CD4-positive, CD25-positive, alpha-beta regulatory T cell (primary cell): ENCODE results near the gene GPR15. TPM values are rescaled to one million over a fixed set of nuclear protein-coding genes. Genes with fewer than 3 reads are reported as not detected.
"Not testable (repeated sequence)": the region's sequence is repeated elsewhere in the genome, so short reads cannot be mapped to it uniquely, and the experiment has no call there.

Source experiments
- ATAC-seq, 2 donors: fragments of 150-1000 bp; cut with Tn5 transposase; one replicate each; pipeline ENCODE4 v1.10.0; 2021; ENCODE audit warnings: low read depth in 2 of 2, moderate number of reproducible peaks in 2 of 2, moderate library complexity in 1 of 2
- DNase-seq, 3 donors: peaks; one replicate each; pipeline versions ENCODE4 v3.0.0 to v3.0.0-alpha.2; 2012 to 2022; ENCODE audit warnings: mixed read lengths in 1 of 3
- H3K27ac ChIP-seq: one replicate; pipeline ENCODE4 v1.7.0; 2013; ENCODE audit warnings: mild to moderate bottlenecking, low read length; ENCODE audit not compliant: insufficient read depth, poor library complexity, severe bottlenecking
- H3K27me3 ChIP-seq: one replicate; pipeline ENCODE4 v1.7.0; 2013; ENCODE audit warnings: low read length; ENCODE audit not compliant: control insufficient read depth, insufficient read depth
- H3K36me3 ChIP-seq: one replicate; pipeline ENCODE4 v1.7.0; 2013; ENCODE audit warnings: mild to moderate bottlenecking, low read length, moderate library complexity; ENCODE audit not compliant: control insufficient read depth, insufficient read depth
- H3K4me1 ChIP-seq: 2 replicates; pipeline ENCODE4 v1.7.0; 2013; ENCODE audit warnings: mild to moderate bottlenecking, low read length; ENCODE audit not compliant: insufficient read depth, control insufficient read depth, poor library complexity, severe bottlenecking
- H3K4me3 ChIP-seq: one replicate; pipeline ENCODE4 v1.7.0; 2013; ENCODE audit warnings: low read depth, mild to moderate bottlenecking, low read length, moderate library complexity
- H3K9me3 ChIP-seq, 2 experiments: 1 replicate in 1 of 2; 2 replicates in 1 of 2; pipeline ENCODE4 v1.7.0; 2013; ENCODE audit warnings: low read length in 2 of 2, mild to moderate bottlenecking in 1 of 2, moderate library complexity in 1 of 2; ENCODE audit not compliant: control insufficient read depth in 2 of 2
- H3K27ac Mint-ChIP-seq, 3 donors: one replicate each; pipeline ENCODE4 v1.8.0; 2020 to 2022; ENCODE audit warnings: mild to moderate bottlenecking in 3 of 3, mixed read lengths in 3 of 3, moderate library complexity in 2 of 3
- H3K27me3 Mint-ChIP-seq: one replicate; pipeline ENCODE4 v1.8.0; 2022; ENCODE audit warnings: mild to moderate bottlenecking, mixed read lengths
- H3K36me3 Mint-ChIP-seq: one replicate; pipeline ENCODE4 v1.8.0; 2020; ENCODE audit warnings: mixed read lengths
- H3K4me1 Mint-ChIP-seq, 4 donors: one replicate each; pipeline ENCODE4 v1.8.0; 2020 to 2022; ENCODE audit warnings: mixed read lengths in 4 of 4, mild to moderate bottlenecking in 1 of 4
- H3K4me3 Mint-ChIP-seq, 4 donors: one replicate each; pipeline ENCODE4 v1.8.0; 2020 to 2022; ENCODE audit warnings: mild to moderate bottlenecking in 4 of 4, mixed read lengths in 4 of 4, moderate library complexity in 3 of 4
- H3K9me3 Mint-ChIP-seq, 7 donors: one replicate each; pipeline ENCODE4 v1.8.0; 2020 to 2022; ENCODE audit warnings: mixed read lengths in 7 of 7, mild to moderate bottlenecking in 3 of 7, moderate library complexity in 2 of 7
- polyA plus RNA-seq, 4 donors: library from polyadenylated mRNA; unstranded; fragments of 300-500 nt; fragmentation: Illumina TruSeq; gene quantifications; one replicate each; pipeline ENCODE4 v1.2.3, GENCODE V29; 2021
- total RNA-seq: library from RNA; stranded (reverse); gene quantifications from one replicate; pipeline ENCODE4 v1.2.3, GENCODE V29; 2022

The GPR15 gene
- total and polyA plus RNA-seq, 5 donors from 2014 or later = 5.7 to 72.4 (median 9.1) TPM

GRCh38 chr3:98553753-98554152 is 22.0 kb downstream of the GPR15 start:
- ATAC-seq (no peak), DNase-seq (peak in 1 of 3 donors; percentile 69)
- Mint-ChIP-seq H3K4me1 (peaks cover 40 to 48% (median 45%) of the 10 kb centered on the region in 4 donors), H3K9me3 (peaks cover 0 to 5% (median 0%) of the 10 kb centered on the region in 7 donors), H3K4me3 (peak overlapping the region in 1 of 4 donors; percentile 67), H3K27me3 (peaks cover 14% of the 10 kb centered on the region), H3K27ac (peak overlapping the region in 1 of 3 donors; percentile 20), H3K36me3 (peaks cover 6% of the 10 kb centered on the region)
- H3K27ac ChIP-seq = no peak overlapping the region
- no peaks in the 10 kb centered on the region for H3K36me3 ChIP-seq
- no peaks in the 10 kb centered on the region for H3K27me3 ChIP-seq
- H3K4me3 ChIP-seq = peak overlapping the region; percentile 65
- H3K4me1 ChIP-seq = peaks cover 28% of the 10 kb centered on the region
- no peaks in the 10 kb centered on the region for H3K9me3 ChIP-seq

- DNase-seq = no peak
- peaks cover 28% of the 10 kb centered on the region for H3K4me1 ChIP-seq
- H3K4me3 Mint-ChIP-seq = peak overlapping the region in 2 of 4 donors; percentile 38 to 67
- peak overlapping the region in 1 of 3 donors; percentile 79 for H3K27ac Mint-ChIP-seq
- H3K9me3 Mint-ChIP-seq = peaks cover 0 to 5% (median 0%) of the 10 kb centered on the region in 7 donors
- peaks cover 9% of the 10 kb centered on the region for H3K27me3 Mint-ChIP-seq
- no peaks in the 10 kb centered on the region for H3K36me3 ChIP-seq
- H3K9me3 ChIP-seq = no peaks in the 10 kb centered on the region
- no peak for ATAC-seq
- H3K4me1 Mint-ChIP-seq = peaks cover 45 to 53% (median 48%) of the 10 kb centered on the region in 4 donors
- peak overlapping the region; percentile 65 for H3K4me3 ChIP-seq
- H3K36me3 Mint-ChIP-seq = peaks cover 4% of the 10 kb centered on the region
- no peak overlapping the region for H3K27ac ChIP-seq
- H3K27me3 ChIP-seq = no peaks in the 10 kb centered on the region
Measured at GRCh38 chr3:98554580-98554979, 22.8 kb downstream of the GPR15 start.

DNA sequence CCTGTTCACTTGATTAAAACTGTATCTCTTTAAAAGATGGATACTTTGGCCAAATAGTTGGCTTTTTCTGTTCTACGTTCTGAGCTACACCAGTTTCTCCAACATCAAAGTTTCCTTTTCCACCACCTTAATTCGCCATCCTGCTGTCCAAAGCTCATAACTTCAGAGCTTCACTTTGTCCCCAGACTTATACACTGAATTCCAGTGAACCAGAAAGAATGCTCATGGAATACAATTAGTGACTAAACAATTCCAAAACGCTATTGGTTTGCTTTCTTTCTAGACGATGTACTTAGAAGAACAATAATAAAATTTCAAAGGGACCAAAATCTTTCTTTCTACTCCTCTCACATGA is 23.2 kb downstream of the GPR15 start:
- peak overlapping the region in 2 of 4 donors; percentile 12 to 67 for H3K4me3 Mint-ChIP-seq
- no peaks in the 10 kb centered on the region for H3K36me3 ChIP-seq
- peak overlapping the region; percentile 32 to 86 (median 79) for H3K27ac Mint-ChIP-seq
- H3K9me3 Mint-ChIP-seq = peaks cover 0 to 5% (median 0%) of the 10 kb centered on the region in 7 donors
- H3K4me1 Mint-ChIP-seq = peaks cover 45 to 50% (median 48%) of the 10 kb centered on the region in 4 donors
- H3K4me3 ChIP-seq = peak overlapping the region; percentile 65
- H3K4me1 ChIP-seq = peaks cover 28% of the 10 kb centered on the region
- H3K27ac ChIP-seq = peak overlapping the region; percentile 90
- H3K36me3 Mint-ChIP-seq = no peaks in the 10 kb centered on the region
- ATAC-seq (no peak), DNase-seq (no peak)
- H3K9me3 ChIP-seq = no peaks in the 10 kb centered on the region
- no peaks in the 10 kb centered on the region for H3K27me3 ChIP-seq
- H3K27me3 Mint-ChIP-seq = peaks cover 5% of the 10 kb centered on the region

DNA sequence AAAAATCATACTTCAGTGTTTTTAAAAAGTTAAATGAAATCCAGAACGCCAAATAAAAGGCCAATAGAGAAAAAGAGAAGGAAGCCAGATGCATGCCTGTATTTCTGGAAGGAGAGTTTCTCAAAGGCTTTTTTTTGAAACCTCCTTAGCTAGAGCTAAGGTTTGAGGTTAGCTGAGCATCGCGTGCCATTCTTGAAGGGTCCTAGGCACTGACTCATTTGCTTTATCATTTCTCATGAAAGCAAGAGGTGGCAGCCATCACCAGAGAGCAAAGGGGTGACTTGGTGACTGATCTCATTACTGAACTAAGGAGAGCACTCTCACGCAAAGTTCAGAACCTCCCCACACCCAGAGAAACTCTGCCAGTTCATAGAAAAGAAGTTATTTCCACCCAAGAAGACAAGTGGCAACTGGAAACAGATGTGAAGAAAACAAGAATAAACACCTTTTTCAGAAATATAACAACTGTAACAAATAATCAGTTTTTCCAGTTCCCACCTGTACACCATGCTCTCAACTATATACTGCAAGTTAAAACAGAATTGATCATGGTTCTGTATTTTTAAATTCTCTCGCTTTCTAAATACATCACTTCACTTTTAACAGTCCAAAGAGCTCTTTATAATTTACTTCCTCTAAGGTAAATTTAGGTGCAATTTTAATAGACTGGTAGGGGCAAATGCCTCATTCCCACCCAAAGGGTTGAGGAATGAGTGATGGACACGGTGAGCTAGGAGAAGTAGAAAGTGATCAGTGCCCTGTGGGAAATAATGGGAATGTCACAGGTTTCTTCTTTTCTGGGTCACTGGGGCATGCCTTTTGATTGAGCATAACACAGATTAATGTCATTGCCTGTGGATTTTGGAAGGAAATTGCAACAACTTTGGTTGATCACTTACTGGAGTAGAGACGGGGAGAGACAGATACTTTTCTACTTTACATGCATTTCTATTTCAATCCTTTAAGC is 24.7 kb downstream of the GPR15 start:
- Mint-ChIP-seq H3K36me3 (no peaks in the 10 kb centered on the region), H3K9me3 (peaks cover 0 to 4% (median 0%) of the 10 kb centered on the region in 7 donors), H3K27me3 (no peaks in the 10 kb centered on the region), H3K4me3 (peak overlapping the region; percentile 56 to 86 (median 72)), H3K4me1 (peaks cover 45 to 55% (median 52%) of the 10 kb centered on the region in 4 donors), H3K27ac (peak overlapping the region; percentile 86 to 96 (median 90))
- ATAC-seq = peak; percentile 95
- Histone ChIP-seq H3K9me3 (no peaks in the 10 kb centered on the region), H3K36me3 (no peaks in the 10 kb centered on the region), H3K4me3 (peak overlapping the region; percentile 69), H3K27me3 (no peaks in the 10 kb centered on the region), H3K4me1 (peaks cover 28% of the 10 kb centered on the region), H3K27ac (peak overlapping the region; percentile 90)
- DNase-seq = peak; percentile 34 to 97 (median 46)

DNA sequence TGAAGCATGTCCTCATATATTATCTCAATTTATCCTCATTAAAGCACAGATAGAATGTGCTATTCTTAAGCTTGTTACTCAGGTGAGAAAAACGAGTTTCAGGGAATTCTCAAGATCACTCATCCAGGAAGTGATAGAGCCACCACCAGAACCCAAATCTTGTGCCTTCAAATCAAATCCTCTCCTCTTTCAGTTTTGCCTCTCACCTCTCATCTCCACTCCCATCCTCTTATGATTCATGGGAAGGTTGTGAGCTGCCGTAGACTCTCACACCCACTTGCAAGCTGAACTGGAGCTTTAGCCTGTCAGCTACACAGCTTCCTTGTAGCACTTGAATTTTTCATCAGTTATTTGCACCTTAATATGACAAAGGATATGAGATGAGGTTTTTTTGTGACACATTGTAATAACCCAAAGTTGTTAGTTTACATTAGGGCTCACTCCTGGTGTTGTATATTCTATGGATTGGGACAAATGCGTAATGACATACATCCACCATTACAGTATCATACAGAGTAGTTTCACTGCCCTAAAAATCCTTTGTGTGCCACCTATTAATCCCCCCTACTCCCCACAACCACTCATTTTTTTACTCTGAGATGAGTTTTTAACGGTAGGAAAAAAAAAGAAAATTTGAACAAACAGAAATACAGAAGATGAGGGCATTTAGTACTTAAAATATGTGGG is 25.7 kb downstream of the GPR15 start:
- peaks cover 36% of the 10 kb centered on the region for H3K4me1 ChIP-seq
- peak overlapping the region; percentile 69 for H3K4me3 ChIP-seq
- DNase-seq (peak in 1 of 3 donors; percentile 74), ATAC-seq (no peak)
- H3K9me3 ChIP-seq = no peaks in the 10 kb centered on the region
- H3K27ac ChIP-seq = peak overlapping the region; percentile 90
- no peaks in the 10 kb centered on the region for H3K27me3 Mint-ChIP-seq
- H3K9me3 Mint-ChIP-seq = peaks cover 0 to 4% (median 0%) of the 10 kb centered on the region in 7 donors
- H3K36me3 Mint-ChIP-seq = no peaks in the 10 kb centered on the region
- no peaks in the 10 kb centered on the region for H3K27me3 ChIP-seq
- H3K27ac Mint-ChIP-seq = peak overlapping the region; percentile 86 to 96 (median 90)
- H3K36me3 ChIP-seq = no peaks in the 10 kb centered on the region
- H3K4me3 Mint-ChIP-seq = peak overlapping the region; percentile 56 to 89 (median 84)
- peaks cover 45 to 61% (median 52%) of the 10 kb centered on the region in 4 donors for H3K4me1 Mint-ChIP-seq

- H3K27me3 Mint-ChIP-seq = no peaks in the 10 kb centered on the region
- Histone ChIP-seq H3K36me3 (no peaks in the 10 kb centered on the region), H3K27ac (peak overlapping the region; percentile 90), H3K4me1 (peaks cover 44% of the 10 kb centered on the region), H3K27me3 (no peaks in the 10 kb centered on the region), H3K4me3 (peak overlapping the region; percentile 69), H3K9me3 (no peaks in the 10 kb centered on the region)
- no peaks in the 10 kb centered on the region for H3K36me3 Mint-ChIP-seq
- H3K4me3 Mint-ChIP-seq = peak overlapping the region in 1 of 4 donors; percentile 86
- DNase-seq = no peak
- ATAC-seq = no peak
- peaks cover 0 to 4% (median 0%) of the 10 kb centered on the region in 7 donors for H3K9me3 Mint-ChIP-seq
- peaks cover 44 to 69% (median 52%) of the 10 kb centered on the region in 4 donors for H3K4me1 Mint-ChIP-seq
- H3K27ac Mint-ChIP-seq = peak overlapping the region; percentile 22 to 98 (median 86)
Measured at GRCh38 chr3:98558100-98558827, 26.5 kb downstream of the GPR15 start.

- H3K27me3 Mint-ChIP-seq, H3K4me3 ChIP-seq, H3K9me3 Mint-ChIP-seq, H3K36me3 ChIP-seq, H3K27me3 ChIP-seq, H3K36me3 Mint-ChIP-seq, H3K27ac ChIP-seq, DNase-seq, H3K4me3 Mint-ChIP-seq, ATAC-seq, H3K9me3 ChIP-seq: not testable (repeated sequence)
- peaks cover 44 to 76% (median 57%) of the 10 kb centered on the region in 4 donors for H3K4me1 Mint-ChIP-seq
- peaks cover 58% of the 10 kb centered on the region for H3K4me1 ChIP-seq
- H3K27ac Mint-ChIP-seq = peak overlapping the region in 1 of 3 donors; percentile 19
Measured at GRCh38 chr3:98559769-98560168, 28.0 kb downstream of the GPR15 start.
